HL-60/S4 (cell line): ENCODE measurements around the gene FCHSD2.

ENCODE experiments used
- in situ Hi-C: fragments of 300-500 bp; cut with MboI; formaldehyde crosslinking; loops from 2 replicates; pipeline ENCODE4 v1.14.3; 2022; ENCODE audit warnings: low sequenced_read_pairs

Gene FCHSD2

GRCh38 chr11:72975778-72976521, 166.2 kb downstream of the FCHSD2 start:
- in situ Hi-C loops = no loop called here

GRCh38 chr11:72974487-72975205, 167.5 kb downstream of the FCHSD2 start:
- in situ Hi-C loops = no loop called here

GRCh38 chr11:72972496-72973128, 169.5 kb downstream of the FCHSD2 start:
- in situ Hi-C loops = no loop called here

GRCh38 chr11:72971192-72971967, 170.7 kb downstream of the FCHSD2 start:
- in situ Hi-C loops = no loop called here

GRCh38 chr11:72970557-72971118, 171.5 kb downstream of the FCHSD2 start:
- in situ Hi-C loops = no loop called here

- in situ Hi-C loops = no loop called here
These were observed 172.2 kb downstream of the FCHSD2 start for GRCh38 chr11:72969894-72970335.

- in situ Hi-C loops = no loop called here
These were observed 173.7 kb downstream of the FCHSD2 start for GRCh38 chr11:72968390-72968789.

GRCh38 chr11:72965672-72966071, 176.4 kb downstream of the FCHSD2 start:
- in situ Hi-C loops = no loop called here

GRCh38 chr11:72962717-72963116, 179.4 kb downstream of the FCHSD2 start:
- in situ Hi-C loops = no loop called here

GRCh38 chr11:72962084-72962483, 180.0 kb downstream of the FCHSD2 start:
- in situ Hi-C loops = no loop called here

- in situ Hi-C loops = no loop called here
These were observed 182.0 kb downstream of the FCHSD2 start for GRCh38 chr11:72959998-72960731.

- in situ Hi-C loops = no loop called here
These were observed 183.3 kb downstream of the FCHSD2 start for GRCh38 chr11:72958791-72959190.

GRCh38 chr11:72955466-72955865, 186.7 kb downstream of the FCHSD2 start:
- in situ Hi-C loops = no loop called here

- in situ Hi-C loops = no loop called here
These were observed 187.3 kb downstream of the FCHSD2 start for GRCh38 chr11:72954860-72955259.

GRCh38 chr11:72953637-72954036, 188.5 kb downstream of the FCHSD2 start:
- in situ Hi-C loops = no loop called here

- in situ Hi-C loops = no loop called here
These were observed 190.2 kb downstream of the FCHSD2 start for GRCh38 chr11:72951888-72952287.

- in situ Hi-C loops = no loop called here
These were observed 190.9 kb downstream of the FCHSD2 start for GRCh38 chr11:72951193-72951592.

GRCh38 chr11:72950685-72951084, 191.4 kb downstream of the FCHSD2 start:
- in situ Hi-C loops = no loop called here

- in situ Hi-C loops = no loop called here
These were observed 194.9 kb downstream of the FCHSD2 start for GRCh38 chr11:72947229-72947628.

- in situ Hi-C loops = no loop called here
These were observed 198.5 kb downstream of the FCHSD2 start for GRCh38 chr11:72943664-72944063.
